GM12892 (cell line): ENCODE data around the gene PCSK5.
A peak's percentile ranks its signal among the peaks of the same experiment; 100 is the strongest.
"Not testable (repeated sequence)": the region's sequence is repeated elsewhere in the genome, so short reads cannot be mapped to it uniquely, and the experiment has no call there.

ENCODE experiments used
- DNase-seq: peaks from one replicate; pipeline ENCODE4 v3.0.0; 2011; ENCODE audit not compliant: insufficient read length
- FAIRE-seq: peaks from 2 replicates; lab custom pipeline; 2011; peaks lifted over from hg19 to GRCh38; lab: Jason Lieb, UNC
- POLR2A ChIP-seq: IDR thresholded peaks from 2 replicates; pipeline ENCODE4 v1.6.1; 2011; ENCODE audit warnings: low read depth, low read length, control low read depth
- POLR2AphosphoS5 ChIP-seq: IDR thresholded peaks from 2 replicates; pipeline ENCODE4 v1.6.1; 2011; ENCODE audit warnings: low read depth, low read length, control low read depth
- TAF1 ChIP-seq: IDR thresholded peaks from 2 replicates; pipeline ENCODE4 v1.6.1; 2011; ENCODE audit warnings: low read depth, mild to moderate bottlenecking, control low read depth, low read length, borderline replicate concordance

Gene PCSK5

DNA sequence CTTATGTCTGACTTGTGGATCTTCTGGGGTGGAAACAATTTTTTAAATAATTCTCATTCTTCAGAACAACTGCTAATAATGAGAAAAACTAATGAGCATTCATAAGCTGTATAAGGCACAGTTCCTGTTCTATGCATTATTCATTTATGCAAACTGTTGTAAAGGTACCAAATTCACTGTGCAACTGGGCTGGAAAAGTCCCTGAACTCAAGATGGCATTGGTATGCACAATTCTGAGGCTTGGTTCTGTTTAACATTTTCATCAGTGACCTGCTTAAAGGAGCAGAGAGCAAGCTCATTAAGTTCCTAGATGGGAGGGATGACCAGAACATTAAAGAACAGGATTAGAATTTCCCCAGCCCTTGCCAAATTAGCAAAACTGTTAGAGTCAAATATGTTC lies 399.2 kb downstream of the PCSK5 start:
- DNase-seq (no peak), FAIRE-seq (no peak)
- TF ChIP-seq POLR2A, result no peak
- no peak for TF ChIP-seq TAF1
- no peak for TF ChIP-seq POLR2AphosphoS5

DNA sequence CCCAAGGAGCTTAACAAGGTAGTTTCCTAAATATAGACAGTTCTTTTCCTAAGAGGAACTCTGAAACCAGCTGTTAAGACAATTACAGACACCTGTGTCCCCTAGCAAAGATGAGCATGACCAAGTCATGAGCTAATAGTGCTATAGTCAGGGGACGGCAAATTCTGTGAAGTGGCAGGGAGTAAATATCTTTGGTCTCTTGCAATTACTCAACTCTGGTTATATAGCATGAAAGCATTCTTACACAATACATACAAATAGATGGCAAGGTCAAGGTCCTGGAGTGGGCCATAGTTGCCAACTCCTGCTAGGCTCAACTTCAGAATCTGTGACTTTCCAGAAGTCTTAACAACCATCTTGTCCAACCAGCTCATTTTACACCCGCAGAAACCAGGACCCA lies 400.1 kb downstream of the PCSK5 start:
- DNase-seq (no peak), FAIRE-seq (no peak)
- no peak for TF ChIP-seq POLR2A

DNA sequence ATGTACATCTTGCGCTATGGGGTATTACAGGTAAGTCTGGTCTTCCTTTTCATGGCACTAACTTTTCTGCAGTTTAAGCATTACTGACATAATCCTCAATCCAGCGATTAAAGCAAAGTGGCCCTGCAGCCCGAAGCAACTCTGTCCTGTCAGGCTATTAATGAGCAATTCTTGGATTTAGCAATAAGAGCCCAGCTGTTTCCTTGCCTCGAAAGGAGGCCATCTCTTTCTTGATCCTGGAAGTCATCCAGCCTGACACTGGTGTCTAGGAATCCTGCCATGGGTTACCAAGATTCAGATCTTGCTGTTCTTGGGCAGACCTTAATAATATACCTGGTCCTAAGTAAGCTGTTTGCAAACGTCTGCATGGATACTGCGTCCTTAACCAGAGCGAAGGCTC lies 401.8 kb downstream of the PCSK5 start:
- DNase-seq, result no peak
- TF ChIP-seq POLR2AphosphoS5 (no peak), TAF1 (no peak)
- no peak for FAIRE-seq

DNA sequence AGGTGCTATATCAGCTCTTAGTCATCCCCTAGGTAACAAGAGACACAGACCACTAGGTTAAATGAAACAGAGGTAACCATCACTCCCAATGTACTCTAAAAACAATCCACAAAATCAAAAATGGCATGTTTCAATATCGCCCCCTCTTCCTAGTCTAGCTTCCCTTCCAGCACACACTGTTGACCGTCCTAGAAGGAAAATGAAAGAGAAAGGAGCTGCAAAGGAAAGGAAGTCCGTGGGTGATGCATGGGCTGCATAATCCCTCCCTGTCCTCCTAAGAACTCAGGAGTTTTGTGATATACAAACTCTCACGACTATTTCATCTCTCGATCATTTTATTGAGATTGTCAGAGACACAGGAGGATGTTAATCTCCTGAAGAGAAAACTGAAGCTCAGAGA lies 402.2 kb downstream of the PCSK5 start:
- DNase-seq (no peak), FAIRE-seq (no peak)
- no peak for TF ChIP-seq POLR2A
- no peak for TF ChIP-seq TAF1
- TF ChIP-seq POLR2AphosphoS5, result no peak

- DNase-seq (no peak), FAIRE-seq (no peak)
- no peak for TF ChIP-seq POLR2AphosphoS5
- no peak for TF ChIP-seq POLR2A
- no peak for TF ChIP-seq TAF1
Observed at GRCh38 chr9:76294301-76294700, 403.8 kb downstream of the PCSK5 start.

DNA sequence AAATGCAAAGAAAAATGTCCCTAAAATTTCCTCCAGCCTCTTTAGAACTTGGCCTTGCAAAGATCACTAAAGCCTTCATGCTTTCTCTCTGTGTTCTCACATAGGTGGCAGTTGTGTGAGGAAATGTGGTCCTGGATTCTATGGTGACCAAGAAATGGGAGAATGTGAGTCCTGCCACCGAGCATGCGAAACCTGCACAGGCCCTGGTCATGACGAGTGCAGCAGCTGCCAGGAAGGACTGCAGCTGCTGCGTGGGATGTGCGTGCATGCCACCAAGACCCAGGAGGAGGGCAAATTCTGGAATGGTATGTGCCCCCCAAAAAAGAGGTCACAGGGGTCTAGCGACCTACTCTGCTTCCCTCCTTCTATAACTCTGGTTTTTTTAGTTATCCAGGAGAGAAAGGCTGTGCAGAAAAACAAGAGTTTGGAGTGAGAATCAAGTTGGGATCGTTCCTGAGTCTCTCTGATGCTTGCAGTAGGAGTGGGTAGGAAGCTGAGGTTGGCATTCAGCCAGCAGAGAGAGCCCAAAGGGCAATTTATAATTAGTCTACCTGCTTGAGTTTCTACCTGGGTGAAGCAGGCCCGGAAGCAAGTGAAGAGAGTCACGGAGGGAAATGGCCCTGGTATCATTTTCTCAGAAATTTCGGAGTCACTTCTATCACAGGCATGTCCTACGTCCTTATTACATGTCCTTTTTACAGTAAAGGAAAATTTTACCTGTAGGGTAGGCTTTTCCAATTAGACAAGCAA lies 406.3 kb downstream of the PCSK5 start:
- DNase-seq (no peak), FAIRE-seq (no peak)
- TF ChIP-seq POLR2A (no peak), TAF1 (no peak), POLR2AphosphoS5 (no peak)

DNA sequence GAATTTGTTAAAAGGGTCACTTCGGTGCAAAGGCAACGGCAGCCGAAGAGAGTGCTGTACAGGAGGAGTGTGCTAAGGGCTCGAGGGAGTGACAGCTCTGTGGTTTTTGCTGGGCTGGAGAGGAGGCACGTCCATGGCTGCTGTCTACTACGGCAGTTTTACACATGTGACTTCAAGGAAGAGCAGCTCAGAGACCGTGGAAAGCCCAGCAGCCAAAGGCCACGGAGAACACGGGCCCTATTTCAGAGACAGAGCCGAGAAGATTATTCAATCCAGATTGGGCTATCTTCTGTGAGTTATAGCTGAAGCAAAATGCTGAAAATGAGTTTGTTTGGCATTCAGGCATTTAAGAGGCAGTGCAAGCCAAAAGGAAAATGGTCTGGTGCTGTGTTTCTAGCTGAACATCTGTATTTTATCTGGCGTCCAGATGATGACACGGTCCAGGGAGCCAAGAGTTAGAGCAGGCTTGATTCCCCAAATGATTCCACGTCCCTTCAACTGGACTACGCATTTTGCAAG lies 407.3 kb downstream of the PCSK5 start:
- no peak for TF ChIP-seq POLR2A
- no peak for TF ChIP-seq POLR2AphosphoS5
- TF ChIP-seq TAF1, result no peak
- FAIRE-seq (no peak), DNase-seq (no peak)

GRCh38 chr9:76298521-76299144 lies 408.2 kb downstream of the PCSK5 start:
- no peak for DNase-seq
- TF ChIP-seq POLR2AphosphoS5, result no peak
- TF ChIP-seq TAF1, result no peak
- TF ChIP-seq POLR2A, result no peak
- no peak for FAIRE-seq

- TF ChIP-seq POLR2A (no peak), TAF1 (no peak), POLR2AphosphoS5 (no peak)
- no peak for FAIRE-seq
- no peak for DNase-seq
Observed at GRCh38 chr9:76302543-76302942, 412.1 kb downstream of the PCSK5 start.

- FAIRE-seq, result no peak
- peak; percentile 11 for DNase-seq
- no peak for TF ChIP-seq POLR2A
- no peak for TF ChIP-seq POLR2AphosphoS5
- no peak for TF ChIP-seq TAF1
Observed at GRCh38 chr9:76302947-76303550, 412.6 kb downstream of the PCSK5 start.

GRCh38 chr9:76307047-76307446 lies 416.6 kb downstream of the PCSK5 start:
- not testable (repeated sequence) for DNase-seq, FAIRE-seq

GRCh38 chr9:76310577-76310976 lies 420.1 kb downstream of the PCSK5 start:
- DNase-seq (no peak), FAIRE-seq (no peak)
- TF ChIP-seq TAF1 (no peak), POLR2AphosphoS5 (no peak), POLR2A (no peak)
